Adrenal gland (tissue), 12 donors: ENCODE data around the gene SPATA25. TPM values are rescaled to one million over a fixed set of nuclear protein-coding genes. Genes with fewer than 3 reads are reported as not detected.
"Not testable (repeated sequence)": the region's sequence is repeated elsewhere in the genome, so short reads cannot be mapped to it uniquely, and the experiment has no call there.

Source experiments
- DNase-seq, 7 donors: peaks; one replicate each; pipeline ENCODE4 v3.0.0-alpha.2; 2019 to 2020
- H3K27ac ChIP-seq, 5 donors: fragments of 200-600 bp; sonication (generic) in 4 of 5; 1 replicate in 3 of 5; 2 replicates in 2 of 5; pipeline versions ENCODE4 v1.5.1 to v1.8.0; 2016 to 2020; ENCODE audit warnings: mild to moderate bottlenecking in 1 of 5
- H3K27me3 ChIP-seq: fragments of 200-600 bp; 2 replicates; pipeline ENCODE4 v1.8.0; 2021
- H3K36me3 ChIP-seq, 2 donors: fragments of 200-600 bp; replicated peaks in 1 of 2; 1 replicate in 1 of 2; 2 replicates in 1 of 2; pipeline versions ENCODE4 v1.5.1 to v1.8.0; 2018 to 2022
- H3K4me1 ChIP-seq, 2 donors: fragments of 200-600 bp; replicated peaks in 1 of 2; 1 replicate in 1 of 2; 2 replicates in 1 of 2; pipeline versions ENCODE4 v1.5.1 to v1.8.0; 2018 to 2021
- H3K4me3 ChIP-seq, 4 donors: fragments of 200-600 bp; sonication (generic) in 3 of 4; one replicate each; pipeline ENCODE4 v1.5.1; 2016 to 2018
- H3K9me3 ChIP-seq, 3 donors: fragments of 200-600 bp; sonication (generic) in 1 of 3; replicated peaks in 1 of 3; 1 replicate in 2 of 3; 2 replicates in 1 of 3; pipeline versions ENCODE4 v1.5.1 to v1.8.0; 2016 to 2021
- POLR2A ChIP-seq, 2 donors: fragments of 450-650 bp; IDR thresholded peaks; one replicate each; pipeline ENCODE4 v1.6.1; 2017; ENCODE audit warnings: antibody characterized with exemption in 2 of 2, mild to moderate bottlenecking in 2 of 2, moderate library complexity in 1 of 2
- WGBS, 4 donors: extraction: QIAGEN DNeasy Blood & Tissue Kit in 2 of 4; methylation state at CpG; one replicate each; pipeline versions ENCODE4 v1.1.5 to v1.1.7; 2013 to 2017; 5-methylcytosine and 5-hydroxymethylcytosine counted together
- intact Hi-C, 2 donors: fragments of 100-400 bp; cut with DNase I; formaldehyde crosslinking; loops; one replicate each; pipeline versions ENCODE4 v1.14.1 to v1.15.0; 2022 to 2023
- polyA plus RNA-seq, 3 donors: library from polyadenylated mRNA; stranded (reverse); fragments of 200-250 nt in 2 of 3; fragments of 350-450 nt in 1 of 3; fragmentation: Illumina TruSeq in 1 of 3; extraction: RNeasy Lipid Tissue Mini Kit (QIAGEN cat#74804) in 1 of 3; gene quantifications; one replicate each; pipeline ENCODE4 v1.2.3, GENCODE V29; 2013 to 2014
- total RNA-seq, 9 donors: library from RNA; depleted of rRNA in 4 of 9; stranded (reverse); fragments of >200 nt in 4 of 9; fragments of 120-200 nt in 1 of 9; fragmentation: NEBNext Ultra II Directional in 1 of 9; extraction: Animal tissue kit (Norgen Biotek cat#: 25700) in 1 of 9; gene quantifications; one replicate each; pipeline versions ENCODE4 v1.1.0 to v1.2.4, GENCODE V29; 2013 to 2023
- TF ChIP-seq, protein P1 (sequence below), 6 experiments: fragments of 450-650 bp in 4 of 6; fragments of 200-600 bp in 2 of 6; sonication (generic) in 1 of 6; IDR thresholded peaks; 1 replicate in 5 of 6; 2 replicates in 1 of 6; pipeline versions ENCODE4 v1.5.1 to v1.8.0; 2016 to 2021; ENCODE audit warnings: antibody characterized with exemption in 6 of 6, mild to moderate bottlenecking in 2 of 6, moderate library complexity in 1 of 6
- donor health status: healthy with polysubstance abuse.
- donor health status: Bipolar disorder and iron deficiency.
- donor health status: DM: yes; HTN: yes; CAD: no.
- donor health status: DM: no; HTN: no; CAD: no.
- donor health status: DM: no; HTN: no; CAD: no.
- donor health status: DM: yes; HTN: yes; CAD: no.

Gene SPATA25
- total and polyA plus RNA-seq, 12 donors = 0.29 to 12.5 (median 2.9) TPM; not detected in 1

DNA sequence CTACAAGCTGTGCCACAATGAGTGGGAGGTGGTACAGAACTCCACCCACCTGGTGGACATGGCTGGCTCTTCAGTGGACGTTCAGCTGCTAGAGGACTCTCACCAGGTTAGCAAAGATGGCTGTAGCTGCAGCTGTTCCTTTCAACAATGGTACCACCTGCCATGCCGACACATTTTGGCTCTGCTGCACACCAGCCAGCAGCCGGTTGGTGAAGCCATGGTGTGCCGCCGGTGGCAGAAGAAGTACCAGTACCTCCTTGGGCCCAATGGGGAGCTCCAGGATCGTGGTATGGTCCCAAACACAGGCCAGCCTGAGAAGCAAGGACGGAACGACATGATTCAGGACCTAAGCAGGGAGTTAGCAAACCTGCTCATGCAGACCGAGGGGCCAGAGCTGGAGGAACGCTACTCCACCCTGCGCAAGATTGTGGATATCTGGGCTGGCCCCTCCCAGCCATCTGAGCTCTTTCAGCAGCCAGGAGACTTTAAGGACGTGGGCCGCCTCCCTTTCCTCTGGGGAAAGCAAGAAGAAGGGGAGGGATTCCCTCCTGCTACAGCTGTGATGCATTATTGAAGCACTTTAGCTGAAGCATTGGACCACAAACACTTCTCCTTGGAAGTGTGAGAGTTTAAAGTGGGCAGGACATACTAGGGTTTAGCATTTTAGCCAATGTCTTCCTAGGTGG, 9.2 kb downstream of the SPATA25 start:
- peaks cover 0 to 20% of the 10 kb centered on the region in 2 donors for H3K36me3 ChIP-seq
- H3K27me3 ChIP-seq = no peaks in the 10 kb centered on the region
- intact Hi-C loops = no loop called here
- no peaks in the 10 kb centered on the region for H3K9me3 ChIP-seq
- peak in 1 of 7 donors; percentile 24 for DNase-seq
- WGBS, 4 donors = 62 to 88% (median 68%) methylated on average over 7 to 13 of the region's 13 CpGs
- H3K4me1 ChIP-seq = peaks cover 20 to 39% of the 10 kb centered on the region in 2 donors
- no peak for TF ChIP-seq POLR2A (IDR thresholded peaks at IDR 0.05)
- TF ChIP-seq, protein P1, sequence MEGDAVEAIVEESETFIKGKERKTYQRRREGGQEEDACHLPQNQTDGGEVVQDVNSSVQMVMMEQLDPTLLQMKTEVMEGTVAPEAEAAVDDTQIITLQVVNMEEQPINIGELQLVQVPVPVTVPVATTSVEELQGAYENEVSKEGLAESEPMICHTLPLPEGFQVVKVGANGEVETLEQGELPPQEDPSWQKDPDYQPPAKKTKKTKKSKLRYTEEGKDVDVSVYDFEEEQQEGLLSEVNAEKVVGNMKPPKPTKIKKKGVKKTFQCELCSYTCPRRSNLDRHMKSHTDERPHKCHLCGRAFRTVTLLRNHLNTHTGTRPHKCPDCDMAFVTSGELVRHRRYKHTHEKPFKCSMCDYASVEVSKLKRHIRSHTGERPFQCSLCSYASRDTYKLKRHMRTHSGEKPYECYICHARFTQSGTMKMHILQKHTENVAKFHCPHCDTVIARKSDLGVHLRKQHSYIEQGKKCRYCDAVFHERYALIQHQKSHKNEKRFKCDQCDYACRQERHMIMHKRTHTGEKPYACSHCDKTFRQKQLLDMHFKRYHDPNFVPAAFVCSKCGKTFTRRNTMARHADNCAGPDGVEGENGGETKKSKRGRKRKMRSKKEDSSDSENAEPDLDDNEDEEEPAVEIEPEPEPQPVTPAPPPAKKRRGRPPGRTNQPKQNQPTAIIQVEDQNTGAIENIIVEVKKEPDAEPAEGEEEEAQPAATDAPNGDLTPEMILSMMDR (IDR thresholded peaks at IDR 0.05) = no peak
- peak overlapping the region in 3 of 5 donors; percentile 34 to 52 (median 45) for H3K27ac ChIP-seq
- no peak overlapping the region for H3K4me3 ChIP-seq

DNA sequence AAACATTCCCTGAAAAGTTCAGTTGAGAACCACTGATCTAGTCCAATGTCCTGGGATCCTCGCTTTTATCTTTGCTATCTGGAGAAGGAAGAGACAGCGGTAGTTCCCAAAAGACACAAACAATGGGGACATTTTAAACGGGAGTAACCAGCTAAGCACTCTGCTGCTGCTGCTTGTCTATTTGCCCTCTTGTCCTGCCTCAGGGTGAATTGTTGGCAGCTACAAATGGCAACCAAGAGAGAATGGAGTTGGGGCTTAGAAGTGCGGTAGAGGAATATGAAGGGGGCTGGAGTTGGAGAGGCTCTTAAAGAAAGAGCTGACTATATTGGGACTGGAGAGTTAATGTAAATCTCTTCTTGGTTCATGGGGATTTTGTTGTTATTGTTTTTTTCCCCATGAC, 12.8 kb downstream of the SPATA25 start:
- H3K36me3 ChIP-seq = peaks cover 0 to 12% of the 10 kb centered on the region in 2 donors
- no peak overlapping the region for H3K4me3 ChIP-seq
- no peaks in the 10 kb centered on the region for H3K27me3 ChIP-seq
- WGBS, 4 donors = 76 to 85% (median 82%) methylated on average over 4 of the region's 4 CpGs
- no peak for DNase-seq
- intact Hi-C loops = no loop called here
- no peaks in the 10 kb centered on the region for H3K9me3 ChIP-seq
- H3K4me1 ChIP-seq = peaks cover 10 to 14% of the 10 kb centered on the region in 2 donors
- TF ChIP-seq POLR2A (IDR thresholded peaks at IDR 0.05) = no peak
- TF ChIP-seq, protein P1 (IDR thresholded peaks at IDR 0.05) = no peak
- no peak overlapping the region for H3K27ac ChIP-seq

DNA sequence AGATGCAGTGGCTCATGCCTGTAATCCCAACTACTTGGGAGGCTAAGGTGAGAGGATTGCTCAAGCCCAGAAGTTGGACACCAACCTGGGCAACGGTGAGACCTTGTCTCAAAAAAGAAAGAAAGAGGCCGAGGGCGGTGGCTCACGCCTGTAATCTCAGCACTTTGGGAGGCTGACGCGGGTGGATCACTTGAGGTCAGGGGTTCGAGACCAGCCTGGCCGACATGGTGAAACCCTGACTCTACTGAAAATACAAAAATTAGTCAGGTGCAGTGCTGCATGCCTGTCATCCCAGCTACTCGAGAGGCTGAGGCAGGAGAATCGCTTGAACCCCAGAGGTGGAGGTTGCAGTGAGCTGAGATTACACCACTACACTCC, 13.3 kb downstream of the SPATA25 start:
- DNase-seq, intact Hi-C loops: not testable (repeated sequence)
- 90 to 97% (median 94%) methylated on average over 10 of the region's 10 CpGs for WGBS, 4 donors

DNA sequence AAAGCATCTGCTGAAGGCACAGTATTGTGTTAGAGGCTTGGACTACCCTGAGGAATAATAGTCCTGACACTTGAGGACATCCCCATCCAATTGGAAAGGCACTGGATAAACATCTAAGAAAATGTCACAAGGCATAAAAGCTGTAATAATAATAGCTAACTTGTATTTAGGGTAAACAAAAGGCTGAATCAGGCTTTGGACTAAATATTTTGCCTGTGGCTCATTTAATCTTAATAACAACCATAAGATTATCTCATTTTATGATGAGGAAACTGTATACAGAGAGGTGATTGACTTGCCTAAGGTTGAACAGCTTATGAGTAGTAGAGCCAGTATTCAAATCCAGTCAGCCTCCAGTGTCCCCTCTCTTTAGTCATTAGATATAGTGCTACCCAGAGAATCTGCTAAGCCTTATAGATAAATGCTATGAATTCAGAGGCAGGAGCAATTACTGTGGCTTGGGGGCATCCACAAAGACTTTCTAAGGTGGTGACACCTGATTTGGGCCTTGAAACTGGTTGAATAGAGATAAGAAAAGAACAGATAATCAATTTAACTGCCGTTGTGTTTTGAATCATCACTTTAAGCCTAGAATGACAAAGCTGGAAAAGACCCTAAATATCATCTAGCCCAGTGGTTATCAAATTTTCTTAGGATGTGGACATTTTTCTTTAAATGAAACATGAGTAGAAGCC, 13.9 kb downstream of the SPATA25 start:
- Histone ChIP-seq H3K27ac (no peak overlapping the region), H3K9me3 (no peaks in the 10 kb centered on the region), H3K36me3 (peaks cover 0 to 12% of the 10 kb centered on the region in 2 donors), H3K4me3 (no peak overlapping the region), H3K4me1 (peaks cover 7 to 9% of the 10 kb centered on the region in 2 donors), H3K27me3 (no peaks in the 10 kb centered on the region)
- intact Hi-C loops = no loop called here
- WGBS, 4 donors = 19 to 38% (median 32%) methylated on average over 1 of the region's 1 CpG
- no peak for DNase-seq
- TF ChIP-seq, protein P1 (IDR thresholded peaks at IDR 0.05) = no peak
- TF ChIP-seq POLR2A (IDR thresholded peaks at IDR 0.05) = no peak

More for the DNA sequence above, 13.3 kb downstream of the SPATA25 start:
- not testable (repeated sequence) for H3K27ac ChIP-seq, H3K27me3 ChIP-seq, H3K9me3 ChIP-seq, H3K4me3 ChIP-seq
- H3K4me1 ChIP-seq = peaks cover 10 to 14% of the 10 kb centered on the region in 2 donors
- peaks cover 0 to 12% of the 10 kb centered on the region in 2 donors for H3K36me3 ChIP-seq
